ENCODE data around the gene COL11A2. TPM values are rescaled to one million over a fixed set of nuclear protein-coding genes. Genes with fewer than 3 reads are reported as not detected.
A peak's percentile ranks its signal among the peaks of the same experiment; 100 is the strongest.

COL11A2 gene
- total RNA-seq, 1 experiment from 2014 or later, result 2.3 TPM

GRCh38 chr6:33147807-33148666 lies 44.2 kb downstream of the COL11A2 start:
- Mint-ChIP-seq H3K36me3 (ENCODE audit: insufficient read depth in 1 of 3, low read depth in 3 of 3) (peaks cover 4 to 14% (median 10%) of the 10 kb centered on the region in 3 experiments; a peak in 6 of 7 replicates), H3K4me3 (no peak overlapping the region), H3K9me3 (peaks cover 16 to 18% of the 10 kb centered on the region in 2 experiments), H3K27ac (no peak overlapping the region), H3K4me1 (peaks cover 16 to 17% of the 10 kb centered on the region in 2 experiments), H3K27me3 (ENCODE audit: low read depth) (peaks cover 5% of the 10 kb centered on the region)
- Histone ChIP-seq H3K56ac (ENCODE audit: insufficient read length, low read depth, low read length) (no peak overlapping the region), H3K27ac (ENCODE audit: insufficient read length, low read depth, low read length) (no peak overlapping the region), H4K5ac (ENCODE audit: insufficient read length, low read depth, low read length) (no peak overlapping the region), H3K79me2 (ENCODE audit: insufficient read depth, low read length) (no peaks in the 10 kb centered on the region), H2BK15ac (ENCODE audit: low read depth, low read length) (no peak overlapping the region), H2BK12ac (ENCODE audit: insufficient read length, low read depth, low read length) (no peak overlapping the region), H4K20me1 (ENCODE audit: control insufficient read depth, insufficient read depth, insufficient read length) (no peaks in the 10 kb centered on the region), H3K4ac (ENCODE audit: low read depth, low read length) (no peak overlapping the region), H2BK20ac (ENCODE audit: low read depth, low read length, poor library complexity, severe bottlenecking) (no peak overlapping the region), H2BK120ac (ENCODE audit: low read depth, low read length, poor library complexity, severe bottlenecking) (no peak overlapping the region), H3T11ph (ENCODE audit: low read length) (no peak overlapping the region), H2BK5ac (ENCODE audit: insufficient read length, low read length) (no peak overlapping the region), H3K4me1 (ENCODE audit: insufficient read depth, low read length) (no peaks in the 10 kb centered on the region), H3K9me3 (ENCODE audit: control insufficient read depth, low read depth, low read length) (no peaks in the 10 kb centered on the region), H3K4me2 (ENCODE audit: insufficient read depth, insufficient read length, low read length) (no peak overlapping the region), H2AK5ac (ENCODE audit: insufficient read length, low read length) (no peak overlapping the region), H3K27me3 (ENCODE audit: insufficient read depth, low read length) (no peaks in the 10 kb centered on the region), H3K18ac (ENCODE audit: insufficient read length, low read depth, low read length) (no peak overlapping the region), H3K79me1 (ENCODE audit: insufficient read depth, low read depth, low read length, poor library complexity, severe bottlenecking) (no peaks in the 10 kb centered on the region), H2AFZ (ENCODE audit: low read length) (no peak overlapping the region), H3K14ac (ENCODE audit: insufficient read depth, low read length) (no peak overlapping the region), H3K23ac (ENCODE audit: insufficient read length, low read depth, low read length) (no peak overlapping the region), H3K9ac (ENCODE audit: extremely low read depth, insufficient read length, low read length) (no peak overlapping the region), H3K23me2 (ENCODE audit: insufficient read length, low read depth, low read length, poor library complexity, severe bottlenecking) (no peaks in the 10 kb centered on the region), H4K91ac (ENCODE audit: insufficient read length, low read depth, low read length) (no peak overlapping the region), H4K8ac (replicated peaks; ENCODE audit: insufficient read length, low read depth, low read length) (no peak overlapping the region)
- no CpG with 5 or more reads among the region's 8 CpGs for WGBS (ENCODE audit: extremely low coverage, insufficient read length, low lambda C conversion rate)
- peak; percentile 91 for TF ChIP-seq CTCF (conservative IDR thresholded peaks at IDR 0.05)
- DNase-seq, result no peak
